Transverse colon (tissue), 4 donors: ENCODE measurements around the gene DCN. TPM values are rescaled to one million over a fixed set of nuclear protein-coding genes. Genes with fewer than 3 reads are reported as not detected.
A peak's percentile ranks its signal among the peaks of the same experiment; 100 is the strongest.

ENCODE experiments used
- DNase-seq: peaks from one replicate; pipeline ENCODE4 v3.0.0-alpha.2; 2019
- H3K27ac ChIP-seq, 4 donors: fragments of 200-600 bp; sonication (generic); 2 replicates each; pipeline ENCODE4 v1.5.1; 2016 to 2018; ENCODE audit warnings: inconsistent platforms in 4 of 4
- H3K27me3 ChIP-seq: fragments of 200-600 bp; sonication (generic); 2 replicates; pipeline ENCODE4 v1.5.1; 2017; ENCODE audit warnings: inconsistent platforms
- H3K36me3 ChIP-seq, 4 donors: fragments of 200-600 bp; sonication (generic); 2 replicates each; pipeline ENCODE4 v1.5.1; 2017 to 2019; ENCODE audit warnings: inconsistent platforms in 4 of 4
- H3K4me1 ChIP-seq, 4 donors: fragments of 200-600 bp; sonication (generic); 2 replicates each; pipeline ENCODE4 v1.5.1; 2017 to 2020; ENCODE audit warnings: inconsistent platforms in 4 of 4
- H3K4me3 ChIP-seq, 4 donors: fragments of 200-600 bp; sonication (generic); 1 replicate in 1 of 4; 2 replicates in 3 of 4; pipeline versions ENCODE4 v1.5.1 to v1.6.1; 2017 to 2019; ENCODE audit warnings: inconsistent platforms in 4 of 4
- H3K9me3 ChIP-seq, 2 donors: fragments of 200-600 bp; sonication (generic); 2 replicates each; pipeline ENCODE4 v1.5.1; 2017 to 2019; ENCODE audit warnings: inconsistent platforms in 2 of 2
- CTCF ChIP-seq, 5 experiments: fragments of 200-600 bp in 3 of 5; fragments of 450-650 bp in 2 of 5; sonication (generic) in 3 of 5; IDR thresholded peaks; 1 replicate in 2 of 5; 2 replicates in 3 of 5; pipeline ENCODE4 v1.5.1; 2016 to 2017; ENCODE audit warnings: antibody characterized with exemption in 5 of 5, inconsistent platforms in 3 of 5, mild to moderate bottlenecking in 2 of 5, moderate library complexity in 1 of 5
- EP300 ChIP-seq: sonication (generic); formaldehyde crosslinking; IDR thresholded peaks from one replicate; pipeline ENCODE4 v1.6.1; 2017; ENCODE audit warnings: antibody characterized with exemption, low read depth
- POLR2A ChIP-seq: fragments of 450-650 bp; IDR thresholded peaks from one replicate; pipeline ENCODE4 v1.6.1; 2016; ENCODE audit warnings: antibody characterized with exemption, mild to moderate bottlenecking, moderate library complexity
- POLR2AphosphoS5 ChIP-seq, 3 donors: sonication (generic); formaldehyde crosslinking; IDR thresholded peaks; one replicate each; pipeline ENCODE4 v1.6.1; 2016; ENCODE audit warnings: antibody characterized with exemption in 3 of 3
- WGBS, 2 donors: methylation state at CpG; one replicate each; pipeline ENCODE4 v1.1.5; 2018; ENCODE audit warnings: low coverage in 1 of 2; 5-methylcytosine and 5-hydroxymethylcytosine counted together
- in situ Hi-C, 4 donors: fragments of 200-750 bp; cut with MboI; loops; one replicate each; pipeline versions ENCODE4 v1.15.0 to v1.15.1; 2017; ENCODE audit warnings: low sequenced_read_pairs in 3 of 4, low pct_ligation_motif_present in 1 of 4, low pct_unique_long_range_greater_than_20kb in 1 of 4
- intact Hi-C: fragments of 100-400 bp; cut with DNase I; formaldehyde crosslinking; loops from one replicate; pipeline ENCODE4 v1.15.1; 2023; ENCODE audit warnings: low total_unique reads
- total RNA-seq, 4 donors: library from RNA; depleted of rRNA; stranded (reverse); fragments of >200 nt; gene quantifications; one replicate each; pipeline ENCODE4 v1.1.0, GENCODE V29; 2016

Gene DCN
- total RNA-seq, 4 donors from 2014 or later = 133 to 511 (median 276) TPM

- 41 to 43% methylated on average over 7 of the region's 7 CpGs for WGBS, 2 donors
- Histone ChIP-seq H3K4me3 (peak within 1 kb of the TSS in 1 of 4 donors; percentile 5), H3K9me3 (no peaks in the 10 kb centered on the region), H3K27ac (peak within 1 kb of the TSS; percentile 19 to 51 (median 40)), H3K36me3 (no peaks in the 10 kb centered on the region), H3K4me1 (no peaks in the 10 kb centered on the region), H3K27me3 (no peaks in the 10 kb centered on the region)
- intact Hi-C loops = no loop called here
- in situ Hi-C loops = no loop called here
- DNase-seq = no peak
- no peak for TF ChIP-seq POLR2AphosphoS5 (IDR thresholded peaks at IDR 0.05)
- no peak for TF ChIP-seq EP300
- no peak for TF ChIP-seq CTCF (IDR thresholded peaks at IDR 0.05)
- TF ChIP-seq POLR2A = no peak
Measured at GRCh38 chr12:91111366-91112325, 71.0 kb downstream of the DCN start, which contains the start of gene LUM. LUM (minus strand) TSS chr12:91111494; CDS start chr12:91108979, 2,515 bp downstream.

GRCh38 chr12:91110311-91110924 is 72.2 kb downstream of the DCN start:
- TF ChIP-seq POLR2A = no peak
- TF ChIP-seq POLR2AphosphoS5 (IDR thresholded peaks at IDR 0.05) = no peak
- no peak for TF ChIP-seq EP300
- TF ChIP-seq CTCF (IDR thresholded peaks at IDR 0.05) = no peak
- intact Hi-C loops = no loop called here
- DNase-seq = no peak
- Histone ChIP-seq H3K36me3 (no peaks in the 10 kb centered on the region), H3K9me3 (no peaks in the 10 kb centered on the region), H3K27me3 (no peaks in the 10 kb centered on the region), H3K4me1 (no peaks in the 10 kb centered on the region), H3K27ac (peak overlapping the region in 3 of 4 donors; percentile 36 to 51 (median 42)), H3K4me3 (peak overlapping the region in 1 of 4 donors; percentile 5)
- 28 to 34% methylated on average over 5 of the region's 5 CpGs for WGBS, 2 donors
- in situ Hi-C loops = no loop called here

- in situ Hi-C loops (loop anchor here in 1 of 4 donors (10.0 kb wide), 1 partner anchor 125 kb away; no protein-coding TSS in a partner anchor), intact Hi-C loops (no loop called here)
- 55 to 72% methylated on average over 2 of the region's 2 CpGs for WGBS, 2 donors
- no peaks in the 10 kb centered on the region for H3K9me3 ChIP-seq
- DNase-seq = no peak
- H3K4me3 ChIP-seq = peak overlapping the region in 1 of 4 donors; percentile 5
- no peaks in the 10 kb centered on the region for H3K27me3 ChIP-seq
- H3K36me3 ChIP-seq = no peaks in the 10 kb centered on the region
- H3K27ac ChIP-seq = peak overlapping the region; percentile 0 to 51 (median 39)
- TF ChIP-seq EP300 = no peak
- H3K4me1 ChIP-seq = no peaks in the 10 kb centered on the region
Measured at GRCh38 chr12:91109581-91110310, 72.9 kb downstream of the DCN start.

- no peaks in the 10 kb centered on the region for H3K36me3 ChIP-seq
- no peaks in the 10 kb centered on the region for H3K4me1 ChIP-seq
- no peaks in the 10 kb centered on the region for H3K27me3 ChIP-seq
- peak; percentile 70 for DNase-seq
- H3K4me3 ChIP-seq = no peak overlapping the region
- intact Hi-C loops = no loop called here
- in situ Hi-C loops = loop anchor here in 1 of 4 donors (10.0 kb wide), 1 partner anchor 124 kb away; no protein-coding TSS in a partner anchor
- WGBS, 2 donors = 21 to 25% methylated on average over 6 to 7 of the region's 7 CpGs
- H3K27ac ChIP-seq = peak overlapping the region; percentile 0 to 51 (median 39)
- no peaks in the 10 kb centered on the region for H3K9me3 ChIP-seq
- TF ChIP-seq CTCF (IDR thresholded peaks at IDR 0.05) (peak; percentile 41 to 65 (median 61)), POLR2A (no peak)
Measured at GRCh38 chr12:91109148-91109564, 73.5 kb downstream of the DCN start.
